Smooth muscle cell (in vitro differentiated cells): Measurements from ENCODE around the gene GRXCR2. TPM values are rescaled to one million over a fixed set of nuclear protein-coding genes. Genes with fewer than 3 reads are reported as not detected.
A peak's percentile ranks its signal among the peaks of the same experiment; 100 is the strongest.

Experiments used
- DNase-seq: peaks from one replicate; lab custom pipeline; 2025; ENCODE audit not compliant: unreplicated experiment; lab: John Stamatoyannopoulos, UW
- H2AFZ ChIP-seq: fragments of 200-600 bp; sonication (generic); 2 replicates; pipeline ENCODE4 v1.6.0; 2016; ENCODE audit warnings: antibody characterized with exemption, low read depth, mild to moderate bottlenecking
- H3F3A ChIP-seq: fragments of 200-600 bp; sonication (generic); 2 replicates; pipeline ENCODE4 v1.6.0; 2017; ENCODE audit warnings: antibody characterized with exemption, low read depth
- H3K27ac ChIP-seq: fragments of 200-600 bp; sonication (generic); 2 replicates; pipeline ENCODE4 v1.5.1; 2016; ENCODE audit warnings: low read depth, mild to moderate bottlenecking
- H3K27me3 ChIP-seq: fragments of 200-600 bp; sonication (generic); 2 replicates; pipeline ENCODE4 v1.6.1; 2016; ENCODE audit warnings: low read depth, mild to moderate bottlenecking
- H3K36me3 ChIP-seq: fragments of 200-600 bp; sonication (generic); 2 replicates; pipeline ENCODE4 v1.5.1; 2016; ENCODE audit warnings: low read depth
- H3K4me1 ChIP-seq: fragments of 200-600 bp; sonication (generic); 2 replicates; pipeline ENCODE4 v1.5.1; 2016; ENCODE audit warnings: low read depth
- H3K4me2 ChIP-seq: fragments of 200-600 bp; sonication (generic); 2 replicates; pipeline ENCODE4 v1.6.0; 2016; ENCODE audit warnings: mild to moderate bottlenecking
- H3K4me3 ChIP-seq: fragments of 200-600 bp; sonication (generic); 2 replicates; pipeline ENCODE4 v1.5.1; 2016; ENCODE audit warnings: mild to moderate bottlenecking
- H3K79me2 ChIP-seq: fragments of 200-600 bp; sonication (generic); 2 replicates; pipeline ENCODE4 v1.6.0; 2016; ENCODE audit warnings: low read depth, mild to moderate bottlenecking
- H3K9ac ChIP-seq: fragments of 200-600 bp; sonication (generic); 2 replicates; pipeline ENCODE4 v1.6.0; 2016; ENCODE audit warnings: low read depth
- H3K9me3 ChIP-seq: fragments of 200-600 bp; sonication (generic); replicated peaks from 2 replicates; pipeline ENCODE4 v1.5.1; 2016; ENCODE audit warnings: low read depth
- H4K20me1 ChIP-seq: fragments of 200-600 bp; sonication (generic); 2 replicates; pipeline ENCODE4 v1.6.0; 2016; ENCODE audit warnings: low read depth
- WGBS: methylation state at CpG from one replicate; pipeline ENCODE4 v1.1.7; 2016; ENCODE audit warnings: low lambda C conversion rate; 5-methylcytosine and 5-hydroxymethylcytosine counted together
- polyA plus RNA-seq: library from polyadenylated mRNA; unstranded; fragments of >200 nt; fragmentation: Nextera tagmentation; extraction: Ambion mirVana; gene quantifications from 2 replicates; pipeline ENCODE4 v1.2.1, GENCODE V29; 2016
- total RNA-seq: library from RNA; depleted of rRNA; stranded (reverse); fragments of >200 nt; gene quantifications from 2 replicates; pipeline ENCODE4 v1.2.3, GENCODE V29; 2014
- TF ChIP-seq, protein P1 (sequence below): fragments of 200-600 bp; sonication (generic); IDR thresholded peaks from 2 replicates; pipeline ENCODE4 v1.5.1; 2017; ENCODE audit warnings: borderline replicate concordance, mild to moderate bottlenecking, antibody characterized with exemption; ENCODE audit not compliant: insufficient read depth, poor library complexity, severe bottlenecking

Gene GRXCR2
- total and polyA plus RNA-seq, 2 experiments from 2014 or later, result not detected

DNA sequence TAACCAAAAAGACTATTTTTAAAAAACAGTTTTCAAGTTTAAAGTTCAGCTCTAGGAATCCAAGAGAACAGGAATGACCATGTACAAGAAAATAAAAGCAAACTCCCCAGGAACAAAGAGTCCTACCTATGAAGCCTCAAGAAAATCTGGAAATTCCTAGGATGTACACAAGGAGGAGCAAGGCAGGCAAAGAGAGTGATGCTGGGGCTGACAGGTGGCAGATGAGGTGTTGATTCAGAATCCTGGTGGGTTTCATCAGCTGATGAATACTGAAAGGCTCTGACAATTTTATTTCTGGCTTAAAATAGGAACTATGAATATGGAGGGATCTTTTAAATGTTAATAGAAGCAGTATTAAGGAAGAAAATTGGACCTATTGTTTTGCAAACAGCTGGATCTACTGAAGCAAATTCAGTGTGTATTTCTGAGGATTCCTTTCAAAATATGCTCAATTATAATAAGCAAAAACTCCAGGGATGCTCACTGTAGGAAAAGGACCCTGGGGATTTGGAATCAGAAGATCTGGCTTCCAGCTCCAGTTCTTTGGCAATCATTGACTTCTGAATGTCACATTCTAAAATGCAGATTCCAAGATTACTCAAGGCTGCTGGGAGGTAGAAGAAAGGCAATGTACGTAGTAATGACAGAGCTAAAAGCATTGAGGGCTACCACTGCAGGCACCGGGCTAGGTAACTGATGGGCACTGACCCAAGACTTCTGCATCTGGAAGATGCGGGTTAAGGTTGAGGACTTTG is 35.6 kb upstream of the GRXCR2 start:
- Histone ChIP-seq H3K4me2 (no peak overlapping the region), H3K27ac (no peak overlapping the region), H3K9me3 (no peaks in the 10 kb centered on the region), H3K36me3 (no peaks in the 10 kb centered on the region), H2AFZ (no peak overlapping the region), H3K4me1 (no peaks in the 10 kb centered on the region), H3K9ac (no peak overlapping the region), H3F3A (no peaks in the 10 kb centered on the region), H3K27me3 (peaks cover 16% of the 10 kb centered on the region), H4K20me1 (no peaks in the 10 kb centered on the region), H3K79me2 (no peaks in the 10 kb centered on the region), H3K4me3 (no peak overlapping the region)
- 95% methylated on average over 3 of the region's 3 CpGs for WGBS
- TF ChIP-seq, protein P1, sequence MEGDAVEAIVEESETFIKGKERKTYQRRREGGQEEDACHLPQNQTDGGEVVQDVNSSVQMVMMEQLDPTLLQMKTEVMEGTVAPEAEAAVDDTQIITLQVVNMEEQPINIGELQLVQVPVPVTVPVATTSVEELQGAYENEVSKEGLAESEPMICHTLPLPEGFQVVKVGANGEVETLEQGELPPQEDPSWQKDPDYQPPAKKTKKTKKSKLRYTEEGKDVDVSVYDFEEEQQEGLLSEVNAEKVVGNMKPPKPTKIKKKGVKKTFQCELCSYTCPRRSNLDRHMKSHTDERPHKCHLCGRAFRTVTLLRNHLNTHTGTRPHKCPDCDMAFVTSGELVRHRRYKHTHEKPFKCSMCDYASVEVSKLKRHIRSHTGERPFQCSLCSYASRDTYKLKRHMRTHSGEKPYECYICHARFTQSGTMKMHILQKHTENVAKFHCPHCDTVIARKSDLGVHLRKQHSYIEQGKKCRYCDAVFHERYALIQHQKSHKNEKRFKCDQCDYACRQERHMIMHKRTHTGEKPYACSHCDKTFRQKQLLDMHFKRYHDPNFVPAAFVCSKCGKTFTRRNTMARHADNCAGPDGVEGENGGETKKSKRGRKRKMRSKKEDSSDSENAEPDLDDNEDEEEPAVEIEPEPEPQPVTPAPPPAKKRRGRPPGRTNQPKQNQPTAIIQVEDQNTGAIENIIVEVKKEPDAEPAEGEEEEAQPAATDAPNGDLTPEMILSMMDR, result peak; percentile 14
- DNase-seq, result no peak

GRCh38 chr5:145906401-145906800 is 33.6 kb upstream of the GRXCR2 start:
- Histone ChIP-seq H3K36me3 (no peaks in the 10 kb centered on the region), H3K4me3 (no peak overlapping the region), H3K4me1 (no peaks in the 10 kb centered on the region), H3K9me3 (no peaks in the 10 kb centered on the region), H3K9ac (no peak overlapping the region), H3K27ac (no peak overlapping the region), H2AFZ (no peak overlapping the region), H4K20me1 (no peaks in the 10 kb centered on the region), H3F3A (no peaks in the 10 kb centered on the region), H3K27me3 (peaks cover 16% of the 10 kb centered on the region), H3K4me2 (no peak overlapping the region), H3K79me2 (no peaks in the 10 kb centered on the region)
- DNase-seq, result no peak
- TF ChIP-seq, protein P1, result no peak
- 86% methylated on average over 1 of the region's 1 CpG for WGBS

DNA sequence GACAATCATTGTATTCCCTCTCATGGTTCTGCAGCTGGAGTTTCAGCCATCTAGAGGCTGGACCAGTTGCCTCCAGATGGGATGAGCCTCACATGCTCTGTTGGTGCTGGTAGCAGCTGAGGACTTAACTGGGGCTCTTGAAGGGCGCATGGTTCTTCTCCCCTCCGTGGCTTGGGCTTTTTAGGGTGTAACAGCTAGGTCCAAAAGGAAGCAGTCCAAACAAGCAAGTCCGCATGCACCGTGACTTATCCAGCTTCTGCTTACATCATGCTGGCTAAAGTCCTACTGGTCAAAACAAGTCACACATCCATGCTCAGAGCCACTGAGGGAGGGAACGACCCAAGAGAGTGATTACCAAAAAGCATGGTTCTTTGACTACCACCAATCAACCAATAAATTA is 31.9 kb upstream of the GRXCR2 start:
- TF ChIP-seq, protein P1, result no peak
- Histone ChIP-seq H4K20me1 (no peaks in the 10 kb centered on the region), H3K9ac (no peak overlapping the region), H3K4me2 (no peak overlapping the region), H3K79me2 (no peaks in the 10 kb centered on the region), H3K4me3 (no peak overlapping the region), H3K9me3 (no peaks in the 10 kb centered on the region), H2AFZ (no peak overlapping the region), H3K27ac (no peak overlapping the region), H3K36me3 (no peaks in the 10 kb centered on the region), H3F3A (no peaks in the 10 kb centered on the region), H3K27me3 (peaks cover 16% of the 10 kb centered on the region), H3K4me1 (no peaks in the 10 kb centered on the region)
- WGBS, result 87% methylated on average over 5 of the region's 5 CpGs
- DNase-seq, result no peak

DNA sequence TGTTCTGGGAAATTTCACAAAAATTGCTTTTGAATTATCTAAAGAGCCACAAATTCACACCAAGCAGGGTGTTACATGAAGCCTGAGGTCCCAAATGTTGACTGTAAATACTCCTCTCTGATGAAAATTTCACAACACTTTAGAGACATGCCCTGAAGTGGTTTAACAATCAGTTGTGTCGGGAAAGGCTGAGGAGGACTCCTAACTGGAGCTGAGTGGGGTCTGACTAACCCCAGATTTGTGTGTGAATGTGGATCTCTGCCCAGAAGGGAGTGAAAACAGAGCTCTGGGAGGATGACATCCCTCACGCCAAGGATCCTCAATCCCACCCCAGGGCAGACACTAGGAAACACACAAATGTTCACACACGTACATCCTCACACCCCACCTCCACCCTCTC is 31.1 kb upstream of the GRXCR2 start:
- Histone ChIP-seq H3K79me2 (no peaks in the 10 kb centered on the region), H3K27ac (no peak overlapping the region), H3K36me3 (no peaks in the 10 kb centered on the region), H3K4me3 (no peak overlapping the region), H3K9ac (no peak overlapping the region), H3K9me3 (no peaks in the 10 kb centered on the region), H3K27me3 (peaks cover 9% of the 10 kb centered on the region), H3K4me1 (no peaks in the 10 kb centered on the region), H4K20me1 (no peaks in the 10 kb centered on the region), H2AFZ (no peak overlapping the region), H3F3A (no peaks in the 10 kb centered on the region), H3K4me2 (no peak overlapping the region)
- TF ChIP-seq, protein P1, result no peak
- 53% methylated on average over 3 of the region's 3 CpGs for WGBS
- DNase-seq, result no peak
